Right ventricle myocardium inferior (tissue), 1 donor: ENCODE measurements around the gene MAN1A2. TPM values are rescaled to one million over a fixed set of nuclear protein-coding genes. Genes with fewer than 3 reads are reported as not detected.
"Not testable (repeated sequence)": the region's sequence is repeated elsewhere in the genome, so short reads cannot be mapped to it uniquely, and the experiment has no call there.

Source experiments
- ATAC-seq: fragments of 200-7000 bp; cut with Tn5 transposase; one replicate; pipeline ENCODE4 v1.9.1; 2020; ENCODE audit warnings: mild to moderate bottlenecking, moderate library complexity
- DNase-seq: peaks from one replicate; pipeline ENCODE4 v3.0.0; 2021; ENCODE audit errors: missing footprints
- intact Hi-C: fragments of 100-400 bp; cut with DNase I; formaldehyde crosslinking; loops from one replicate; pipeline ENCODE4 v1.11.0; 2022
- total RNA-seq: library from RNA; stranded (reverse); fragmentation: NEBNext Ultra II Directional; extraction: Animal tissue kit (Norgen Biotek cat#: 25700); gene quantifications from one replicate; pipeline ENCODE4 v1.2.1, GENCODE V29; 2021
- donor health status: DM: no; HTN: yes; CAD: no; lungs with severe emphysema.

The MAN1A2 gene
- total RNA-seq, 1 donor from 2014 or later: 24.6 TPM

DNA sequence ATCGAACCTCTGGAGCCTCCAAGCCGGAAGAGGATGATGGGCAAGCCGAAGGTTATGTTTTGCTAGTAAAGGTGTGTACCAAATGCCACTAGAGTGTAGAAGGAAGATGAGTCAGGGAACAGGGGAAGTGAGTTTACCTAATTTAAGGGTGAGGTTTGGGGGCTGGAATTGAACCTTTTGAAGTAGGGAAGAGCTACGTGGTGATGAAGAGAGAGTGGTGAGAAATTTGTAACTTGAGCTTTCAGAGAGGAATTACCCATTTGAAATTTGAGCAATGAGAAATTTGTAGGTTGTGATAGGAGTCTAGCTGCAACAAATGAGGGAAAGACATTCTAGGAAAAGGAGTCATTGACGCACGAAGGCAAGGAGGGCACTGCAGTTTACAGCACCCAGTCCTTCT, 168.6 kb downstream of the MAN1A2 start:
- ATAC-seq (no peak), DNase-seq (no peak)
- intact Hi-C loops: loop anchor here (1.0 to 5.0 kb wide), 2 partner anchors 76 to 218 kb away; no protein-coding TSS in a partner anchor

DNA sequence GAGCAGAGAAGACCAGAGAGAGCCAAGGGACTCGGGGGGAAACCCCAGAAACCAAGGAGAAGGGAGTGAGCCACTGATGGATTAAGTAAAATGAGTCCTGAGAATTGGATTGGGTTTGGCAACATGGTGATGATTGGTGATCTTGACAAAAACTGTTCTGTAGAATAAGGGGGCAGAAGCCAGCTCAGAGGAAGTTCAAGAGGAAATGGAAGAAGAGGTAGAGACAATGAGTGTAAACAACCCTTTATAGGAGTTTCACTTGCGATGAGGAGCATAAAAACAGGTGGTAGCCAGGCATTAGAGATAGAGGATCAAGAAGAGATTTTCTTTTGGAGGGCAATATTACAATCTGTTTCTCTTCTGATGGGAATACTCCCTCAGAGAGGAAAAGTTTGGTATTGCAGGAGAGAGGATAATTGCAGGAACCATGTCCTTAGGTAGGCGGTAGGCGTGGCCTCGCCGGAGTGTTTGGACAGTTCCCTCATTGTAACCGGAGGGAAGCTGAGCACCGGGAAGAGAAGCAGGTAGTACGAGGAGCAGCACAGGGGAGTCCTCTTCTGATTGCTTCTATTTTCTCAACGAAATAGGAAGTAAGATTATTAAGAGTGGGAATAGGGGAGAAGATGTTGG, 170.2 kb downstream of the MAN1A2 start:
- DNase-seq (no peak), ATAC-seq (no peak)
- intact Hi-C loops: loop anchor here (5.0 kb wide), 1 partner anchor 75 kb away; no protein-coding TSS in a partner anchor

GRCh38 chr1:117540532-117540931, 173.3 kb downstream of the MAN1A2 start:
- ATAC-seq: no peak
- DNase-seq: no peak
- intact Hi-C loops: no loop called here

DNA sequence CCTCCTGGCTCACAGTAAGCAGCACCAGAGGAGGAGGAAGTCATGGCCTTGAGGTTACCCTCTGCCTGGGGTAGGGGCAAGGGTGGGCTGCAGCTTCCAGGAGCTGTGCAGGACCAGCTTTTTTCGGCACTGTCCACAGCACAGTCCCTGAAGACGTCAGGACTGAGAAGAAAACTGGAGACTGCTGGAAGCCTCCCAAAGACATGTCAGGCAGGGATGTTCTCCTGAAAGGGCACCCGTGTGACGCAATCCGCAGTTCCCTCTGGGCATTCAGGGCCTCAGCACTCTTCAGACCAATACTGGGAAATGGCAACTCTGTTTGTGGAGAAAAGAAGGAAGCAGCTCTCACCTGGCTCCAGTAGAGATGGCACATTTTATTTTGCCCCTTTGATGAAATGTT, 173.8 kb downstream of the MAN1A2 start:
- ATAC-seq: no peak
- no peak for DNase-seq
- intact Hi-C loops: no loop called here

- intact Hi-C loops: no loop called here
- ATAC-seq: no peak
- no peak for DNase-seq
These were observed 174.3 kb downstream of the MAN1A2 start for GRCh38 chr1:117541585-117541984.

- ATAC-seq (no peak), DNase-seq (no peak)
- intact Hi-C loops: no loop called here
These were observed 177.4 kb downstream of the MAN1A2 start for GRCh38 chr1:117544509-117545109.

DNA sequence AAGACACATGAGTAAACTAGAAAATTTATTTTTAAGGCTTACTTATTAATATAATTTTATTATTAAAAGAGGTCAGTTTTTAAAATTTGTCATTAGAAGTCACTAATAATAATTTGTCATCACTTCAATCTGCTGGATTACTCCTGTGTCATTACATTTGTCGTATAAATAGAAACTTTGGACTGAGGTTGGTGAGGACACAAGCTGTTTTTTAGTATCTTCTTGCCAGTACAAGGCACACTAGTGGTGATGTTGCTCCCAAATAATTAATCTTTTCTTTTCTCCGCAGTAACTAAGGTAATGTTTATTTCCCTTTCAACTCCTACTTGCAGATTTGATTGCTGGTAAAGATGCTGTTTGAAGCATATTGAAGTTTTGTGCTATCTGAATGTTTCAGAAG, 179.2 kb downstream of the MAN1A2 start:
- DNase-seq: no peak
- ATAC-seq: no peak
- intact Hi-C loops: no loop called here

- DNase-seq (no peak), ATAC-seq (no peak)
- intact Hi-C loops: no loop called here
These were observed 186.2 kb downstream of the MAN1A2 start for GRCh38 chr1:117553471-117553870.

DNA sequence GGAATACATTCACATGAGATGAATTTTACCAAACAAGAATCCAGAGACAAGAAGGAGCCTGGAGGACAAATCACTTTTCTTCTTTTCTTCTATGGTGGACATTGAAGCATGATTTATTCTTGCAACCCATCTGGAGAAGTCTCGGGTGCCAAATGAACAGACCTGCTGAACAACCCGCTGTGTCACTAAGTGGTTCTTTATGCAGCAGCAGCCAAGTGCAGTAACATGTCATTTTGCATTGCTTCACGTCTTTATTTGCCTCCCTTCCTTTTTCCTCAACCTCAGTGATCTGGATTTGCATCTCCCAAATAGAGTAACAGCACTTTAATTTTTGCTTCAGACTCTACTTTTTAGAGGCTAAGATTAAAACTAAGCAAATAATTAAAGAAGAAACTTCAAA, 188.6 kb downstream of the MAN1A2 start:
- DNase-seq (no peak), ATAC-seq (no peak)
- intact Hi-C loops: no loop called here

DNA sequence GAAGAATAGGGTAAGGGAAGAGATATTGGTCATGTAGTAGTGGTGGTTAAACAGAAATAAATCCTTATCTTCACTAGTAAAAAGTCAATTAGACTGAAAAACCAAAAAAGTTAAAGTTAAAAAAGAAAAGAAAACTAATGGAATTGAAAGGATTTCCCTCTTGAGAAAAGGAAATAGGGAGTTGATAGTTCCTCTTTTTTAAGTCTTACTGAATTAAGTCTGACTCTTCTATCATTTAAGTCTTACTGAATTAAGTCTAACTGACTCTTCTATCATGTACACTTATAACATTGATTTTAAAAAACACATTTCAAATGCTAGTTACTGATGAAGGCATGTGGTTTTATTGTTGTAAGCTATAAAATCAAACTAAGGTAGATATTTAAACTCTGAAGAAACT, 189.1 kb downstream of the MAN1A2 start:
- ATAC-seq (no peak), DNase-seq (no peak)

DNA sequence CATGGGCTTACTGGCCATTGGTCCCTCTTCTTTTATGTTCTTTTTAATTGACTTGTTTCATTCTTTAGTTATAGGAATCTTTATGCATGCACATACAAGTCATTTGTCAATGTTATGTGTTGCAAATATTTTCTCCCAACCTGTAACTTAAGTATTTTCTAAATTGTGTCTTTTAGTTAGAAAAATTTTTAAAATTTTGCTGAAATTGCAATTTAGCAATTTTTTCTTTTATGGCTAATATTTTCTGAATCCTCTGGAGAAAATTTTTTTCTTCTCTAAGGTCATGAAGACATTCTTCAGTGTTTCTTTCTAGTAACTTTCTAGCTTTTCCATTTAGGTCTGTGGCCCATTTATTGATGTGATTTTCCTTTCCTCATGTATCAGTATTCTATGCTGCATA, 189.7 kb downstream of the MAN1A2 start:
- DNase-seq (no peak), ATAC-seq (no peak)
- intact Hi-C loops: no loop called here

More for the DNA sequence above, 189.1 kb downstream of the MAN1A2 start:
- intact Hi-C loops: no loop called here

DNA sequence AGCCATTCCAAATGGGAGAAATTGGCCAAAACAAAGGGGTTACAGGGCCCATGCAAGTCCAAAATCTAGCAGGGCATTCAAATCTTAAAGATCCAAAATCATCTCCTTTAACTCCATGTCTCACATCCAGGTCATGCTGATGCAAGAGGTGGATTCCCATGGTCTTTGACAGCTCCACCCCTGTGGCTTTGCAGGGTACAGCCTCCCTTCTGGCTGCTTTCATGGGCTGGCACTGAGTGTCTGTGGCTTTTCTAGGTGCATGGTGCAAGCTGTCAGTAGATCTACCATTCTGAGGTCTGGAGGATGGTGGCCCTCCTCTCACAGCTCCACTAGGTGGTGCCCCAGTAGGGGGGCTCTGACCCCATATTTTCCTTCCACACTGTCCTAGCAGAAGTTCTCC, 191.2 kb downstream of the MAN1A2 start:
- ATAC-seq, intact Hi-C loops, DNase-seq: not testable (repeated sequence)

GRCh38 chr1:117559139-117559538, 191.9 kb downstream of the MAN1A2 start:
- ATAC-seq (no peak), DNase-seq (no peak)
- intact Hi-C loops: no loop called here

- intact Hi-C loops: loop anchor here (1.0 kb wide), 1 partner anchor 212 kb away; no protein-coding TSS in a partner anchor
- DNase-seq: no peak
- ATAC-seq: no peak
These were observed 192.7 kb downstream of the MAN1A2 start for GRCh38 chr1:117559985-117560384.

DNA sequence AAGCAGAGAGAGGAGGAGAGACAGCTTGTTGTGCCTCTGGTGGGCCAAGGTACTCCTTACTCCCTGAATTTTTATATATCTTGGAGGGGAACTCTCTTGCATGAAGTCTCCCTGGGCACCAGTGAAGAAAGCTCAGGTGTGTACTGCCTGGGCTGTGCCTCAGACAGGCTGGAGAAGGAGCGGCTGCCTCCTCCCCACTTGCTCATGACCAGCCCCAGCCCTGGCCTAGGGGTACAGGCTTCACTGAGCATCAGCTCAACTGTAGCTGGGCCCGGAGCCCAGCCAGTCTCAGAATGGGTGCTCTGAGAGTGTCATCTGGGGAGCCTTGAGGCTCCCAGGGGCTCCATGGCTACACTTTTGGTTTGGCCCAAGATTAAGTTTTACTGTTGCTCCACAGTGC, 193.8 kb downstream of the MAN1A2 start:
- DNase-seq: no peak
- no peak for ATAC-seq

DNA sequence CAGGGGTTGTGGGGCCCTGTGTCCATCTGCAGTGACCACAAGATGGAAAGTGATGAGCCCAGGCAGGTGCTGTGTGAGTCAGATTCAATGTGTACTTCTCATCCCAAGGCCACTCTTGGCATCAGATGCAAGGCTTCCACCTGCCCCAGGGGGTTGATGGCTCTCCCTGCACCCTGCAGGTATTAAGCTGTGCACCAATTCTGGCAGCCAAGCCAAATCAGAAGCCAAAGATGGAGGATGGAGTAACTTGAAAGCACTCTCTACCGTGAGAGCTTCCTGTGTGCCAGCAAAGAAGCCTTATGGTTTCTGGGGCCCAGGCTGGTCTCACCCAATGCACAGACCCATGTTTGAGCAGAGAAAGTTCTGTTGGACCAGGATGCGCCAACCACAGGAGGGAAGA, 194.3 kb downstream of the MAN1A2 start:
- intact Hi-C loops: no loop called here
- DNase-seq (no peak), ATAC-seq (no peak)

More for the DNA sequence above, 193.8 kb downstream of the MAN1A2 start:
- intact Hi-C loops: no loop called here

- intact Hi-C loops: no loop called here
- DNase-seq: no peak
- ATAC-seq: no peak
These were observed 195.6 kb downstream of the MAN1A2 start for GRCh38 chr1:117562581-117563491.

GRCh38 chr1:117563492-117563875, 196.2 kb downstream of the MAN1A2 start:
- ATAC-seq (no peak), DNase-seq (no peak)
- intact Hi-C loops: no loop called here

DNA sequence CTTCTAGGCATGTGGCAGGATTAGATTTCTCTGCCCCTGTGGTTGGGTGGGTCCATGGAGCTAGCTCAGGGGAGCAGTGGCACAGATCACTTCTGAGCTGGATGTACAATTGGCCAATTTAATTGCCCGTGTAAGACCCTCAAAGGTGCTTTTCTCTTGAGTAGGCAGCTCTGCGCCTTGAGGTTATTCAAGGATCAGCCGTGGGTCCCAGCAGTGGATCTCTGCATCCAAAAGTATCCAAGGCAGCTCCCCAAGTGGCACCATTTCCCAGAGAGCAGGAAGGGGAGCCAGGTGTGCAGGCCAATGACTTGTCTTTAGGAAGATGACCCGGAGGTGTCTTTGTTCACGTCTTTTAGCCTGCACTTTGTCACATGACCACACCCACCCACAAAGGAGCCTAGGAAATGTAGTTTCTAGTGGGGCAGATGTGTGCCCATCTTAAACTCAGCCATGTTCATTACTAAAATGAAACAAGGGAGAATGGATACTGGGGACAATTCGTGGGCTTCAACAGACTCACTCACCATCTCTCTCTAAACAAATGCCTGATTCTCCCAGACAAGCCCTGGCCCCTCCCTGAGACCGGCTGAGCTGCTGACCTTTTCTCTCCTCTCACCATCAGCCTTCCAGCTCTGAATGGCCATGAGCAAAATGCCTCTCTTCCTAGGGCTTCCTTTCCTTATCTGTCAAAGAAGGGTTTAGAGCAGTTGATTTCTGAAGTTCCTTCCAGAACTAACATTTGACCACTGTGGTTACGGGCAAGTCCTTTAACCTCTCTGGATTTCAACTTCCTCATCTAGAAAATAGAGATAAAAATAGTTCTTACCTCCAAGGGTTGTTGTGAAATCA, 197.2 kb downstream of the MAN1A2 start:
- no peak for ATAC-seq
- no peak for DNase-seq
- intact Hi-C loops: no loop called here
